ENCODE measurements around the gene EFR3B.

DNA sequence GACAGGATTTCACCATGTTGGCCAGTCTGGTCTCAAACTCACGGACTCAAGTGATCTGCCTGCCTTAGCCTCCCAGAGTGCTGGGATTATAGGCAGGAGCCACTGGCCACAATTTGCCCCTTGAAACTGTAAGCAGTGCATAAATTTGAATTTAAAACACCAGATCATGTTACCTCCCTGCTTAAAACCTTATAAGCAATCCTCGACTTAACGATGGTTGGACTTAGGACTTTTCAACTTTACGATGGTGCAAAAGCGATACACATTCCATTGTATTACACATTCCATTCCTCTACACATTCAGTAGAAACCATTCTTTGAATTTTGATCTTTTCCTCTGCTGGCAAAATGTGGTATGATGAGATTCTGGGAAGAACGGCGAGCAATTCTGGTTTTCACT is 23.2 kb upstream of the EFR3B start:
- TF ChIP-seq, protein P1, sequence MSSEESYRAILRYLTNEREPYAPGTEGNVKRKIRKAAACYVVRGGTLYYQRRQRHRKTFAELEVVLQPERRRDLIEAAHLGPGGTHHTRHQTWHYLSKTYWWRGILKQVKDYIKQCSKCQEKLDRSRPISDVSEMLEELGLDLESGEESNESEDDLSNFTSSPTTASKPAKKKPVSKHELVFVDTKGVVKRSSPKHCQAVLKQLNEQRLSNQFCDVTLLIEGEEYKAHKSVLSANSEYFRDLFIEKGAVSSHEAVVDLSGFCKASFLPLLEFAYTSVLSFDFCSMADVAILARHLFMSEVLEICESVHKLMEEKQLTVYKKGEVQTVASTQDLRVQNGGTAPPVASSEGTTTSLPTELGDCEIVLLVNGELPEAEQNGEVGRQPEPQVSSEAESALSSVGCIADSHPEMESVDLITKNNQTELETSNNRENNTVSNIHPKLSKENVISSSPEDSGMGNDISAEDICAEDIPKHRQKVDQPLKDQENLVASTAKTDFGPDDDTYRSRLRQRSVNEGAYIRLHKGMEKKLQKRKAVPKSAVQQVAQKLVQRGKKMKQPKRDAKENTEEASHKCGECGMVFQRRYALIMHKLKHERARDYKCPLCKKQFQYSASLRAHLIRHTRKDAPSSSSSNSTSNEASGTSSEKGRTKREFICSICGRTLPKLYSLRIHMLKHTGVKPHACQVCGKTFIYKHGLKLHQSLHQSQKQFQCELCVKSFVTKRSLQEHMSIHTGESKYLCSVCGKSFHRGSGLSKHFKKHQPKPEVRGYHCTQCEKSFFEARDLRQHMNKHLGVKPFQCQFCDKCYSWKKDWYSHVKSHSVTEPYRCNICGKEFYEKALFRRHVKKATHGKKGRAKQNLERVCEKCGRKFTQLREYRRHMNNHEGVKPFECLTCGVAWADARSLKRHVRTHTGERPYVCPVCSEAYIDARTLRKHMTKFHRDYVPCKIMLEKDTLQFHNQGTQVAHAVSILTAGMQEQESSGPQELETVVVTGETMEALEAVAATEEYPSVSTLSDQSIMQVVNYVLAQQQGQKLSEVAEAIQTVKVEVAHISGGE (tag by site-specific recombination; conservative IDR thresholded peaks at IDR 0.05; ENCODE audit: low read depth) = no peak
- TF ChIP-seq ZNF274 (IDR thresholded peaks at IDR 0.05; ENCODE audit: low read length) = no peak
- no peak for TF ChIP-seq ZNF274 (tag by site-specific recombination; IDR thresholded peaks at IDR 0.05; ENCODE audit: borderline replicate concordance)
- TF ChIP-seq ZEB2 (tag by site-specific recombination; IDR thresholded peaks at IDR 0.05) = no peak
- TF ChIP-seq, protein P2, sequence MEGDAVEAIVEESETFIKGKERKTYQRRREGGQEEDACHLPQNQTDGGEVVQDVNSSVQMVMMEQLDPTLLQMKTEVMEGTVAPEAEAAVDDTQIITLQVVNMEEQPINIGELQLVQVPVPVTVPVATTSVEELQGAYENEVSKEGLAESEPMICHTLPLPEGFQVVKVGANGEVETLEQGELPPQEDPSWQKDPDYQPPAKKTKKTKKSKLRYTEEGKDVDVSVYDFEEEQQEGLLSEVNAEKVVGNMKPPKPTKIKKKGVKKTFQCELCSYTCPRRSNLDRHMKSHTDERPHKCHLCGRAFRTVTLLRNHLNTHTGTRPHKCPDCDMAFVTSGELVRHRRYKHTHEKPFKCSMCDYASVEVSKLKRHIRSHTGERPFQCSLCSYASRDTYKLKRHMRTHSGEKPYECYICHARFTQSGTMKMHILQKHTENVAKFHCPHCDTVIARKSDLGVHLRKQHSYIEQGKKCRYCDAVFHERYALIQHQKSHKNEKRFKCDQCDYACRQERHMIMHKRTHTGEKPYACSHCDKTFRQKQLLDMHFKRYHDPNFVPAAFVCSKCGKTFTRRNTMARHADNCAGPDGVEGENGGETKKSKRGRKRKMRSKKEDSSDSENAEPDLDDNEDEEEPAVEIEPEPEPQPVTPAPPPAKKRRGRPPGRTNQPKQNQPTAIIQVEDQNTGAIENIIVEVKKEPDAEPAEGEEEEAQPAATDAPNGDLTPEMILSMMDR (tag by site-specific recombination; IDR thresholded peaks at IDR 0.05) = no peak
- TF ChIP-seq, protein P3, sequence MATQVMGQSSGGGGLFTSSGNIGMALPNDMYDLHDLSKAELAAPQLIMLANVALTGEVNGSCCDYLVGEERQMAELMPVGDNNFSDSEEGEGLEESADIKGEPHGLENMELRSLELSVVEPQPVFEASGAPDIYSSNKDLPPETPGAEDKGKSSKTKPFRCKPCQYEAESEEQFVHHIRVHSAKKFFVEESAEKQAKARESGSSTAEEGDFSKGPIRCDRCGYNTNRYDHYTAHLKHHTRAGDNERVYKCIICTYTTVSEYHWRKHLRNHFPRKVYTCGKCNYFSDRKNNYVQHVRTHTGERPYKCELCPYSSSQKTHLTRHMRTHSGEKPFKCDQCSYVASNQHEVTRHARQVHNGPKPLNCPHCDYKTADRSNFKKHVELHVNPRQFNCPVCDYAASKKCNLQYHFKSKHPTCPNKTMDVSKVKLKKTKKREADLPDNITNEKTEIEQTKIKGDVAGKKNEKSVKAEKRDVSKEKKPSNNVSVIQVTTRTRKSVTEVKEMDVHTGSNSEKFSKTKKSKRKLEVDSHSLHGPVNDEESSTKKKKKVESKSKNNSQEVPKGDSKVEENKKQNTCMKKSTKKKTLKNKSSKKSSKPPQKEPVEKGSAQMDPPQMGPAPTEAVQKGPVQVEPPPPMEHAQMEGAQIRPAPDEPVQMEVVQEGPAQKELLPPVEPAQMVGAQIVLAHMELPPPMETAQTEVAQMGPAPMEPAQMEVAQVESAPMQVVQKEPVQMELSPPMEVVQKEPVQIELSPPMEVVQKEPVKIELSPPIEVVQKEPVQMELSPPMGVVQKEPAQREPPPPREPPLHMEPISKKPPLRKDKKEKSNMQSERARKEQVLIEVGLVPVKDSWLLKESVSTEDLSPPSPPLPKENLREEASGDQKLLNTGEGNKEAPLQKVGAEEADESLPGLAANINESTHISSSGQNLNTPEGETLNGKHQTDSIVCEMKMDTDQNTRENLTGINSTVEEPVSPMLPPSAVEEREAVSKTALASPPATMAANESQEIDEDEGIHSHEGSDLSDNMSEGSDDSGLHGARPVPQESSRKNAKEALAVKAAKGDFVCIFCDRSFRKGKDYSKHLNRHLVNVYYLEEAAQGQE (tag by site-specific recombination; IDR thresholded peaks at IDR 0.05) = no peak
- no peak for TF ChIP-seq ZBTB48 (tag by site-specific recombination; IDR thresholded peaks at IDR 0.05)
- TF ChIP-seq, protein P4, sequence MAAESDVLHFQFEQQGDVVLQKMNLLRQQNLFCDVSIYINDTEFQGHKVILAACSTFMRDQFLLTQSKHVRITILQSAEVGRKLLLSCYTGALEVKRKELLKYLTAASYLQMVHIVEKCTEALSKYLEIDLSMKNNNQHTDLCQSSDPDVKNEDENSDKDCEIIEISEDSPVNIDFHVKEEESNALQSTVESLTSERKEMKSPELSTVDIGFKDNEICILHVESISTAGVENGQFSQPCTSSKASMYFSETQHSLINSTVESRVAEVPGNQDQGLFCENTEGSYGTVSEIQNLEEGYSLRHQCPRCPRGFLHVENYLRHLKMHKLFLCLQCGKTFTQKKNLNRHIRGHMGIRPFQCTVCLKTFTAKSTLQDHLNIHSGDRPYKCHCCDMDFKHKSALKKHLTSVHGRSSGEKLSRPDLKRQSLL (tag by site-specific recombination; IDR thresholded peaks at IDR 0.05) = no peak
- no peak for TF ChIP-seq ZNF433 (tag by site-specific recombination; IDR thresholded peaks at IDR 0.05; ENCODE audit: low read depth)
- TF ChIP-seq ZNF768 (tag by site-specific recombination; IDR thresholded peaks at IDR 0.05) = no peak
- TF ChIP-seq SCRT1 (tag by site-specific recombination; IDR thresholded peaks at IDR 0.05; ENCODE audit: borderline replicate concordance) = no peak
- TF ChIP-seq ZNF785 (tag by site-specific recombination; IDR thresholded peaks at IDR 0.05) = no peak
- TF ChIP-seq KLF8 (tag by site-specific recombination; IDR thresholded peaks at IDR 0.05) = no peak
- no peak for TF ChIP-seq ZNF544 (tag by site-specific recombination; IDR thresholded peaks at IDR 0.05)
- TF ChIP-seq, protein P5, sequence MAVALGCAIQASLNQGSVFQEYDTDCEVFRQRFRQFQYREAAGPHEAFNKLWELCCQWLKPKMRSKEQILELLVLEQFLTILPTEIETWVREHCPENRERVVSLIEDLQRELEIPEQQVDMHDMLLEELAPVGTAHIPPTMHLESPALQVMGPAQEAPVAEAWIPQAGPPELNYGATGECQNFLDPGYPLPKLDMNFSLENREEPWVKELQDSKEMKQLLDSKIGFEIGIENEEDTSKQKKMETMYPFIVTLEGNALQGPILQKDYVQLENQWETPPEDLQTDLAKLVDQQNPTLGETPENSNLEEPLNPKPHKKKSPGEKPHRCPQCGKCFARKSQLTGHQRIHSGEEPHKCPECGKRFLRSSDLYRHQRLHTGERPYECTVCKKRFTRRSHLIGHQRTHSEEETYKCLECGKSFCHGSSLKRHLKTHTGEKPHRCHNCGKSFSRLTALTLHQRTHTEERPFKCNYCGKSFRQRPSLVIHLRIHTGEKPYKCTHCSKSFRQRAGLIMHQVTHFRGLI (tag by site-specific recombination; IDR thresholded peaks at IDR 0.05) = no peak
